HT-29 (cell line): ENCODE measurements around the gene PRSS56. TPM values are rescaled to one million over a fixed set of nuclear protein-coding genes. Genes with fewer than 3 reads are reported as not detected.
"Not testable (repeated sequence)": the region's sequence is repeated elsewhere in the genome, so short reads cannot be mapped to it uniquely, and the experiment has no call there.

Experiments
- DNase-seq: peaks from one replicate; pipeline ENCODE4 v3.0.0-alpha.2; 2015; ENCODE audit warnings: low spot score
- total RNA-seq: library from RNA; depleted of rRNA; stranded (reverse); fragments of >200 nt; shearing (Covaris generic); gene quantifications from 2 replicates; pipeline ENCODE4 v1.2.3, GENCODE V29; 2014

PRSS56 gene
- total RNA-seq, 1 experiment from 2014 or later, result not detected

DNA sequence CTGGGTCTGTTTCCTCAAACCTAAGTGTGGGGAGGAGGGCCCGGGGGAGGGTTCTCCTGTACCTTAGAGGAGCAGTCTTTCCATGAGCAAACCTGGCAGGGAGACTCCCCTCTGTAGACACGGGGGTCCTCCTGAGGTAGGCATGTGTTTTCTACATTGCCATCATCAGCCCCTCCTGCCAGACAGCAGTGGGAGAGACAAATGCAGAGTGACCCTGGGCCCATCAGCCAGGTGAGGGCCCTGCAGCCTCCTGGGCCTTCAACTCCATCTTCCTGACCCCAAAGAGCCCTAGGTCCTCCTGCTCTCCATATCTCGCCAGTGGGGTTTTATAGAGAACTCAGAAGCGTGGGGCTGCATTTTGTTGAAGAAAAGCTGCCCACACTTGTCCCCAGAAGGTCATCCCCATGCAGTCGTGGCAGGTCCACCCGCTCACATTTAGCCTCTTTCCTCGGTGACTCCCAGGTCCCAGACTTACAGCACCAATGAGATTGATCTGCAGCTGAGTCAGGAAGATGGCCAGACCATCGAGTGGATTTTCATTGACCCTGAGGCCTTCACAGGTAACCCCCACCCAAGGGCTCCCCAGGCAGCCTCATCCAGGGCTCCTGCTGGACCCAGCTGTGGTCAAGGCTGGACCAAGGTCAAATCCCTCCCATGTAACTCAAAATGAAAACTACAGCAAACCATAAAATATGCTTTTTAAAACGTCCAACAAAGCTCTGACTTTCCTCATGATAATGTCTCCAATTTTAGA, 21.9 kb downstream of the PRSS56 start:
- DNase-seq, result no peak

DNA sequence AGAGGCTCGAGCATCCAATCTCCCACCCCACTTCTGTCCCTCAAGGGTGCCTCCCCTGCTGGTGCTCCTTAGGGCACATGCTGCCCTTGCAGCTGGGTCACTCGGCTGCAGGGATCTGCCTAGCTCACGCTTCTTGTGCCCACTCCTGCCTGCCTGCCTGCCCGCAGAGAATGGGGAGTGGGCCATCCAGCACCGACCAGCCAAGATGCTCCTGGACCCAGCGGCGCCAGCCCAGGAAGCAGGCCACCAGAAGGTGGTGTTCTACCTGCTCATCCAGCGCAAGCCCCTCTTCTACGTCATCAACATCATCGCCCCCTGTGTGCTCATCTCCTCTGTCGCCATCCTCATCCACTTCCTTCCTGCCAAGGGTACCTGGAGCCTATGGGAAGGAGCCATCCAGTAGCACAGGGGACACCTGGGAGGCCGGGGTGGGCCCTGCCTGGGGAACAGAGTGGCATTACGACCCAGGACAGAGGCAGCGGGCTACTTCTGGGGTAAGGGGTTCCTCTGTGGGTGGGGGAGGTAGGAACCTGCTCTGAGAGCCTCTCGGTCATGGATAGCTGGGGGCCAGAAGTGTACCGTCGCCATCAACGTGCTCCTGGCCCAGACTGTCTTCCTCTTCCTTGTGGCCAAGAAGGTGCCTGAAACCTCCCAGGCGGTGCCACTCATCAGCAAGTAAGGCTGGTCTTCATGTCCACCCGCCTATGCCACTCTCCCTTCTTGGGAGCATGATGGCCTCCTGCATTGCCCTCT, 22.7 kb downstream of the PRSS56 start:
- DNase-seq, result no peak

DNA sequence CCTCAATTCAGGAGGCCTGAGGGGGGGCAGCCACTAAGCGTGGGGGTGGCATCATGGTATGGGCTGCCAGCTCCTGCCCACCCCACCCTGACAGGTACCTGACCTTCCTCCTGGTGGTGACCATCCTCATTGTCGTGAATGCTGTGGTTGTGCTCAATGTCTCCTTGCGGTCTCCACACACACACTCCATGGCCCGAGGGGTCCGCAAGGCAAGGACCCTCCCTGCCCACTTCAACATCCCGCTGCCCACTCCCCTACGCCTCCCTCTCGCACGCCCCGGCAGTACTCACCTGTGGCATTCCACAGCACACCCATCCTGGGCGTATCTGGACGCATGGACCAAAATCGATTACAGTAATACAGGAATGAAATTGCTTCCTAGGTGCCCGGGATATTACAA, 23.3 kb downstream of the PRSS56 start:
- no peak for DNase-seq

DNA sequence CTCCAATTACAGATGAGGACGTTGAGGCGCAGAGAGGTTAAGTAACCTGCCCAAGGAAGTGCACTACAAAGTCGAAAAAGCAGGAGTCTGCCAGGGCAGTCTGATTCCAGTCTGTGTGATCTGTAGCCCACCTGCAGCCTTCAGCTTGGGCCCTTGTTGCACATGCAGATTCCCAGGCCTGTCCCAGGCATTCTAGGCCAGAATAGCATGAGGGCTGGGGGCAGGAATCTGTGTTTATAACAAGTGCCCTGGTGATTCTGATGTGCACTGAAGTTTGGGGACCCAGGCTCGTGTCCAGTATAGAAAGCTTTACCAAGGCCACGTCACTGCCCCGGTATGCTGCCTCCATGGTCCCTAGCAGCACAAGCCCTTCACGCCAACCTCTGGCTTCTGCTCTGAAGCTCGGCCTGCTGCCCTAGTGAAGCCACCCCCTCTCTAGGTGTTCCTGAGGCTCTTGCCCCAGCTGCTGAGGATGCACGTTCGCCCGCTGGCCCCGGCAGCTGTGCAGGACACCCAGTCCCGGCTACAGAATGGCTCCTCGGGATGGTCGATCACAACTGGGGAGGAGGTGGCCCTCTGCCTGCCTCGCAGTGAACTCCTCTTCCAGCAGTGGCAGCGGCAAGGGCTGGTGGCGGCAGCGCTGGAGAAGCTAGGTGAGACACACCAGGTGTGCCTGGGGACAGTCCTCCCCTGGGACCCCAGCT, 23.9 kb downstream of the PRSS56 start:
- no peak for DNase-seq

DNA sequence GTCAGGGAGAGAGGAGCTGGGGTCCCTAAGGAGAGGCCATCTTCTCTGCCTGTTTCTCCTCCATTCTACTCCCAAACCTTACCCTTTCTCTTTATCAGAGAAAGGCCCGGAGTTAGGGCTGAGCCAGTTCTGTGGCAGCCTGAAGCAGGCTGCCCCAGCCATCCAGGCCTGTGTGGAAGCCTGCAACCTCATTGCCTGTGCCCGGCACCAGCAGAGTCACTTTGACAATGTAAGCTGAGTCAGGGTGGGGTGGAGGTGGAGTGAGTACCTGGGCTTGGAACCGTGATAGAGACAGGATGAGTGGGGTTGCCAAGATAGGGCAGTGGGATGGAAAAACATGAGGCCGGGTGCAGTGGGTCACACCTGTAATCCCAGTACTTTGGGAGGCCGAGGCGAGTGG, 24.5 kb downstream of the PRSS56 start:
- no peak for DNase-seq

DNA sequence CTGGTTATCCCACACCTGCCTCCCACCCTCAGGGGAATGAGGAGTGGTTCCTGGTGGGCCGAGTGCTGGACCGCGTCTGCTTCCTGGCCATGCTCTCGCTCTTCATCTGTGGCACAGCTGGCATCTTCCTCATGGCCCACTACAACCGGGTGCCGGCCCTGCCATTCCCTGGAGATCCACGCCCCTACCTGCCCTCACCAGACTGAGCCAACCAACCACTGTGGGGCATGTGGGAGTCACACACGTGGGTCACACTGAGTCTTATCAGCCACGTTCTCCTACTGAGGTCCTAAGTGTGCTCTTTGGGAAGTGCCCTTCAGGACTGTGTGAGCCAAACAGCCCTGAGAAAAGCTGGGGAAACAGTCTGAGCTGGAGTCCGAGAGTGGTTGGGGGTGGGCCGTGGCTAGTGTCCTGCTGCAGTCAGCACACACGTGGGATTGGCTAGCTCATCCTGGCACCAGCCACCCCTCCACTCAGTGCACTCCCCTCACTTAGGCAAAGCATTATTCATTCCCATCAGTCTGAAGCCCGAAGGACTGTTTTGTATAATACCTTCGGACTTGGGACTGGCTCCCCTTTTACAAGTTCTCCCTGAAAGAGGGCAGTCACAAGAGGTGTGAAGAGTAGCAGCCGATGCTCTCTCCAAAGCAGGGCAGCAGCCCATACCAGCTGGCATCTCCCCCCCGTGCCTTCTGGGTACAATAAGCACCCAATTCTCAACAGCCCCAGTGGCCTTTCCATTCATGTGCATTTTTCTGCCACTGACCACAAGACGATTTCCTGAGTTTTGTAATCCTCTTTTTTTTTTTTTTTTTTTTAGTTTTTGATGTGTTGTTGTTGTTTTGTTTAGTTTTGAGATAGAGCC, 25.6 kb downstream of the PRSS56 start:
- DNase-seq, result no peak

DNA sequence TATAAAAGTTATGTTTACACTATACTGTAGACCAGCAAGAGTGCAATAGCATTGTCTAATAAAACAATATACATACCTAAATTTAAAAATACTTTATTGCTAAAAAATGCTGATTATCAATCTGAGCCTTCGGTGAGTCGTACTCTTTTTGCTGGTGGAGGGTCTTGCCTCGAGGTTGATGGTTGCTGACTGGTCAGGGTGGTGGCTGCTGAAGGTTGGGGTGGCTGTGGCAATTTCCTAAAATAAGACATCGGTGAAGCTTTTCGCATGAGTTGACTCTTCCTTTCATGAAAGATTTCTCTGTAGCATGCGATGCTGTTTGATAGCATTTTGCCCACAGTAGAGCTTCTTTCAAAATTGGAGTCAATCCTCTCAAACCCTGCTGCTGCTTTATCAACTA, 27.8 kb downstream of the PRSS56 start:
- DNase-seq, result no peak

DNA sequence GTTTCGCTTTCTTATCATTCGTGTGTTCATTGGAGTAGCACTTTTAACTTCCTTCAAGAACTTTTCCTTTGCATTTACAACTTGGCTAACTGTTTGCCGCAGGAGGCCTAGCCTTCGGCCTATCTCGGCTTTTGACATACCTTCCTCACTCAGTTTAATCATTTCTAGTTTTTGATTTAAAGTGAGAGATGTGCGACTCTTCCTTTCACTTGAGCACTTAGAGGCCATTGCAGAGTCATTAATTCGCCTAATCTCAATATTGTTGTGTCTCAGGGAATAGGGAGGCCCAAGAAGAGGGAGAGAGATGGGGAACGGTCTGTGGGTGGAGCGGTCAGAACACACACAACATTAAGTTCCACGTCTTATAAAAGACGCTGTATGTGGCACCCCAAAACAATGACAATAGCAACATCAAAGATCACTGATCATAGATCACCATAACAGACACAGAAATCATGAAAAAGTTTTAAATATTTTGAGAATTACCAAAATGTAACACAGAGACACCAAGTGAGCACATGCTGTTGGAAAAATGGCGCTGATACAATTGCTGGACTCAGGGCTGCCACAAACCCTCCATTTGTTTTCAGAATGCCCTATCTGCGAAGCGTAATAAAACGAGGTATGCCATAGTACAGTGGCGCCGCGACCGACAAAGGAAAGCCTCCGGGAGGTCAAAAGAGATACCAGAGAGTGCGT, 29.6 kb downstream of the PRSS56 start:
- peak; percentile 30 for DNase-seq

DNA sequence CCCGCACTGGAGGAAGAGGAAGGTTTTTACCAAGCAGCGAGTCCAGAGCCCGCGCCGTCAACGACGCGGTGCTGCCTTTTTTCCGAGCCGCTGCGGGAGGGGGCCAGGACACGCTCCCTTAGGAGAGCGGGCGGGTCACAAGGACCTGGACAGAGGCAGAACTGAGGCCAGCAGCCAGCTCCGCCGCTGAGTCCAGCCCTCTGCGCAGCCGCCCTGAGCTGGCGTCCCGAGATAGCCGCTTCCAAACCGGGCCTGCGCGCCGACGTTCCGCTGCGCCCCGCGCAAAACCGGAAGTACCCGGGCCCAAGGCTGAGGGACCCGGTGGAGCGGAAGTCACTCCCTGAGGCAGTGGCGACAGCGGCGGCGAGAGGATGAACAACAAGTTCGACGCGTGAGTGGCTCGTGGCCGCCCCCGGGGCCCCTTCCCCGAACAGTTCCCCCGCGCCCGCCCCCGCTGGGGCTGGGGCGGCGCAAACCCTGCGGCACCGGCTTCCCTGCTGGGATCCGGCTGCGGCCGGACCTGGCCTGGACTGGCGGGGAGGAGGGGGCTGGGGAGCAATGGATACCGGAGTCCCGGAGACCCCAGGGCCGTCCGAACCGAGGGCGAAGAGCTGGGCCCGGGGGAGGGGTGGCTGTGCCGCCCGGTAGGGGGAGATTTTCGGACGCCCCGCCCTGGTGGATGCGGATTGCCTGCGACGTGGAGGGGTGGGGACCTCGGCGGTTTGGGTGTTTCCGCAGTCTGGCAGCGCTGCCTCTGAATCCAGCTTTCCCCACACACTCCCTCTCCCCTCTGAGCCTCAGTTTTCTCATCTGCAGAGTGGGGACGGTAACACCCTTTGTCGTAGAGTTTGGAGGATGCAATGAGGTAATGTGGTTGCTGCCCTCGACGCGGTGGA, 30.4 kb downstream of the PRSS56 start, which contains the start of the genes EIF4E2 and TIGD1:
EIF4E2 (plus strand) TSS at position 336 of the 896 bp plus-strand sequence; CDS start at position 372, 36 bp downstream.
TIGD1 (minus strand) TSS at position 204 of the 896 bp plus-strand sequence. CDS start 675 bp downstream, outside the sequence.
- peak; percentile 94 for DNase-seq

DNA sequence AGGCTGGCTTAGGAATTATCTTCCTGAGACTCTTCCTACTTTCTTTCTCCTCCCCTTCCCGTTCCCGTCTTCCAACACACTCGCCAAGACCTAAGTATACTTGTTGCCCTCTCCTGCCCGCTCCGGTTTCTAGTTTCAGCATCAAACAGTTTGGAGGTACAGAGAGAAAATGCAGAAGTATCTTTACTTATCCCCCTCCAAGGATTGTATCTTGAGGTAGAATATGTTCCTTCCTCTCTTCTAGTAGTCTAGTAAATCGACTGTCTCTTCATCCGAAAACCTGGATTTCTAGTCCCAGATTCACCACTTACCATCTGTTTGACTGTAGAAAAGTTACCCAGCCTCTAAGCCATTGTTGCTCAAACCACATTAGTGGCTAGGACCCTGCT, 31.1 kb downstream of the PRSS56 start:
- no peak for DNase-seq

DNA sequence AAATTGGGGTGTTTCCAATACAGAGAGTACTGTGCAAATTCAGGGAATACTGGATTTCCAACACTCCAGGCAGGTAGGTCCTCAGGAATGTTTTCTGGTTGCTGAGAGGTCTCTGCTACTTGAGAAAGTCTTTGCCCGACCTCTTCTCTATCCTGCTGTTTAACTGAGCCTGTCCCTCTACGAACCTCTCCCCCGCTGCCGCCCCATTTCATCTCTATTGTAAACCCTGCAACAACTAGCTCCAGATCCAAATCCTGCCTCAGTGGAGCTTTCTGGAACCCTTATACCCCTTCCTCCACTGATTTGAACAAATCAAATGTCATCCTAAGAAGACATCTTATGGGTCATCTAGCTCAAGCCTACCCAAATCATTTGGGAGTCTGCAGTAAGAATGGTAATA, 31.6 kb downstream of the PRSS56 start:
- DNase-seq, result no peak

DNA sequence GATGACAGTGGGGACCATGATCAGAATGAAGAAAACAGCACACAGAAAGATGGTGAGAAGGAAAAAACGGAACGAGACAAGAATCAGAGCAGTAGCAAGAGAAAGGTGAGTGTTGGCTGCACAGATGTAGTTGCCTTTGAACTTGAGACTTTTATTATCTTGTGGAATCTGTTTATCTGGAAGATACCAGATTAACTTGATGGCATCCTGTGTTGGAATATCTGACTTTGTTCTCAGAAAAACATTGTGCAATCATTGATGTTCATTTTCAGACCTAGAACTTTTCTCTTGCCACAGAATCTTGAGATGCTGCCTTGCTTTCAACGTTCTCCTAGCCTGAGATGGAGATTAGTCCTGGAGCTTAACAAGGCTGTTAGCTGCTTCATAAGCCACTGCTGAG, 36.2 kb downstream of the PRSS56 start:
- DNase-seq, result no peak

DNA sequence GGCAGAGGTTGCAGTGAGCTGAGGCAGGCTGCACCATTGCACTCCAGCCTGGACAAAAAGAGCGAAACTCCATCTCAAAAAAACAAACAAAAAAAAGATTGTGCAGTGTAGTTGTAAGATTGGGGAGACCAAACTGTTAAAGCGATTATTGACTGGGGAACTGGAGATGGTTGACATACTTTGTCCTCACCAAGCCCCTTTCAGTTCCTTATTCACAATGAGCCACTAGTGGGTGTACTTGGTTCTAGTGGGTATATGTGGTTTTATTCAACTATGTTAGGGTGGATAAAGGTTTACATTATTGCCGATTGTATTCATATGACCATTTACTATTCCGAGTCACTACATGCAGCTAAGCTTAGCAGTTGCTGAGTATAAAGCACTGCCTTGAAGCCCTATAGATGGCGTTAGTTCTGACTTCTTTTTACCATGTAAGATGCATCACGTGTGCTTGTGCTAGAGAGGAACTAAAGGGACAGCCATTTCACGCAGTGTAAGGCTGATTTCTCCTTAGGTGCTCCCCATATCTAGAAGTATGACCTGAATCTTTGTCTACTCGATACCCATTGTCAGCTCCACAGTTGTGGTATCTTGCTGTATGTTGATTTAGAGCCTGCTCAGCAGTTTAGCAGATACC, 42.4 kb downstream of the PRSS56 start:
- no peak for DNase-seq

DNA sequence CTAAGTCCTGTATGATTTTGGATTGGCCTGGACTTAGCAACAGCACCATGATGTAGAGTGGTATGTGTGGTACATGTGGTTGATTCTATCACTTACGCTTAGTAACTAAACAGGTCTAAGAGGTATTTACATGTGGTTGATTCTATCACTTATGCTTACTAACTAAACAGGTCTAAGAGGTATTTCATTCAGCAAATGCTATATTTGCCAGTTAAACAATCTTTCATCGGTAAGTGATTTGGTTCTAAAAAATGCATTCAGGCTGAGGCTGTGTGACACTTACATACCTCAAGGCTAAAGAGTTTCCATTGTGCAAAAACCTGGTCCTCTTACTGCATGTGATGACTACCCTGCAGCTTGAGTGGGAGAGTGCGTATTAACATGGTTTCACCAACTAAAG, 43.4 kb downstream of the PRSS56 start:
- DNase-seq, result no peak

DNA sequence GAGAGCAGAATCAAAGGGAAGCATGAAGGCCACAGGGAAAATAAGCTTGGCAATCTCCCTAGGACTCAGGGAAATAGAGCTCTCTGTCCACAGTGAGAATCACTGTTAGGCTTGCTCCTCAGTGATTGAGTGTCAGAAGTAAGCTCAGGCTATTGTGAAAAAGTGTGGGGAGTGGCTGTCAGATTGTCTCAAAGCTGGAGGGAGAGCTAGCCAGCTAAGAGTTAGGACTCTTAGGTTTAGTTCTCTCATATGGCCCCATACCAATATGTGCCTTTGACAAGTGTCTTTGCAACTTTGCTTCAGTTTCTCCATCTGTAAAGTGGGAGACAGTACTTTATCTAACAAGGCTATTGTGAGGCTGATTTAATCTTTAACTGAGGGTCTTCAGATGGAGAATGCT, 47.5 kb downstream of the PRSS56 start:
- DNase-seq, result no peak

DNA sequence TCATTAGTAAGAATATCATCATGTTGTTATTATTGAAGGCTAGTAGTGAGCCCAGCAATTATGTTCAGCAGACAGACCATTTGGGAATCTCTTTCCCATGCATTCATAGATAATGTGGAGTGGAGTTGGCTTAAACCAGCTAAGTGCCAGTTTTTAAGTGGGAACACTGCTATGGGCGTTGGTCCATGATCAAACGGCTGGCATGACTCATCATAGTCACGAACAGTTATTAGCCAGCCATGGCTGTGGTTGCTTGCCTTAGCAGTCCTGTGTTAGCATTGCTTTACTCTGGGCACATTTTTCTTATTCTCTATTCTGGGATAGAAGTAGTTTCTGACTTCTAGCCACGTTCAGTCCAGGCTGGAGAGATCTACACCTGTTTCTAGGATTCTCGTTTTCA, 48.0 kb downstream of the PRSS56 start:
- no peak for DNase-seq

DNA sequence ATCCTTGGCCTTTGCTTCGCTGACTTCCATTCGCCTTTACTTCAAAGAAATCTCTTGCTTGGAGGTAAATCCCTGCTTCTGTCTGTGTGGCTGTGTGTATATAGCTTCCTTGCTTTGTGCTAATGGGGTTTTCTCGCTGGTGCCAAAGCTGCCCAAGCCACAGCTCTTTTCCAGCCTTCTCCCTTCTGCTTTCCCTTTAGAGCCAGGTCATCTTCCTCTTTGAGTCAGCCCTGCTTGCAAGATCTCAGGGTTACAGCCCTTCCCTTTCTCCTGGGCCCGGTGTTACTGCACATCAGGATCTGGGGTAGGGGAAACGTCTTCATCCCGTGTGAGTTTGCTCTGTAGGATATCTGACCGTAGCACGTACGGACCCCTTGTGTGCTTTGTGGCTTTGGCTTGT, 49.4 kb downstream of the PRSS56 start:
- no peak for DNase-seq

DNA sequence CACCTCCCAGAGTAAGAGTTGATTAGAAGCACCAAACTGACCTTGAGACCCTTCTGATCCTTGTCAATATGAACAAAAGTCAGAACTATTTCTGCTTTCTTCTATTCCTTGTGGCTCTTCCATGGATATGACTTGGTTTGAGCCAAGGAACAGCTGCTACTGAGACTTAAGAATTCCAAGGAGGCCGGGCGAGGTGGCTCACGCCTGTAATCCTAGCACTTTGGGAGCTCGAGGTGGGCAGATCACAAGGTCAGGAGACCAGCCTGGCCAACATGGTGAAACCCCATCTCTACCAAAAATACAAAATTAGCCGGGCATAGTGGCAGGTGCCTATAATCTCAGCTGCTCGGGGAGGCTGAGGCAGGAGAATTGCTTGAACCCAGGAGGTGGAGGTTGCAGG, 50.3 kb downstream of the PRSS56 start:
- not testable (repeated sequence) for DNase-seq

DNA sequence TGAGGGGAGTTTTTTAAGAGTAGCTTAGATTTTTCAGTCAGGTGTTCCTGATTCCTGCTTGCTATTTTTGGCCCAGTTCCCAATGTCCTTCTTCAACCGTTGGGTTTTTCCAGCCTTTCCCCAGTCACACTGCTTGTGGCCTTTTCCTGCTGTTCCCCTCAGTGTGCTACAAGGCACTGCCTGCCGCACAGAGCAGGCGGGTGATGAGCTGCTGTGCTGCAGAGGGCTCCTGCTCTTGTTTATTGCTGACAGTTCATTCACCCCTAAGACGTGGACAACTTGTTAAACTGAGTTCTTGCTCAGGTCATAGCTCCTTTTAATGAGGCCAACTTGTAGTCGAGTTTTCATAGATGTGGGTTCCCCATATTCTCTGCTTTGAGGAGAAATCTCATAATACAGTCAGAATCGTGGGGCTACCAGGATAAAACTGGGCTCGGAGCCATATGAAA, 50.9 kb downstream of the PRSS56 start:
- no peak for DNase-seq
